ENCODE results near the gene PTPRT.

Gene PTPRT

DNA sequence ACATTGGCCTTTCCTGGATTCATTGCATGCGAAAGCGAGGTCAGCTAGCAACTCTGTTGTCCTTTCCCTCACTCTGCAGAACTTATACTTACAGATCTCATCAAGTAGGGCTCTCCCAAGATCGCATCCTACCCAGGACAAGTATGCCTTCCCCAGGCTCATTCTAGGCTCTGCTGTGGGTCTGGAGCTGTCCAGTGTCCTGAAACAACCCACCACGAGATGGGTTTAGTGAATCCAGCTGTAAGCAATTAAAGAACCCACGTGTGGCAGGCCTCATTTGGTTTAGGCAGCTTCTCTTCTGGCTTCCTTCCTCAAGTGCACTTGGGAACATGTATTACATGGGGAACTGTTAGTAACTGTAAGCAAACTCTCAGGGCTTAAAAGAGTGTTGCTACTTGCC, 1165.1 kb downstream of the PTPRT start:
- no peak overlapping the region for H3K27ac ChIP-seq
- no peak for TF ChIP-seq ZFX (IDR thresholded peaks at IDR 0.05; ENCODE audit: borderline replicate concordance)
- TF ChIP-seq, protein P1, sequence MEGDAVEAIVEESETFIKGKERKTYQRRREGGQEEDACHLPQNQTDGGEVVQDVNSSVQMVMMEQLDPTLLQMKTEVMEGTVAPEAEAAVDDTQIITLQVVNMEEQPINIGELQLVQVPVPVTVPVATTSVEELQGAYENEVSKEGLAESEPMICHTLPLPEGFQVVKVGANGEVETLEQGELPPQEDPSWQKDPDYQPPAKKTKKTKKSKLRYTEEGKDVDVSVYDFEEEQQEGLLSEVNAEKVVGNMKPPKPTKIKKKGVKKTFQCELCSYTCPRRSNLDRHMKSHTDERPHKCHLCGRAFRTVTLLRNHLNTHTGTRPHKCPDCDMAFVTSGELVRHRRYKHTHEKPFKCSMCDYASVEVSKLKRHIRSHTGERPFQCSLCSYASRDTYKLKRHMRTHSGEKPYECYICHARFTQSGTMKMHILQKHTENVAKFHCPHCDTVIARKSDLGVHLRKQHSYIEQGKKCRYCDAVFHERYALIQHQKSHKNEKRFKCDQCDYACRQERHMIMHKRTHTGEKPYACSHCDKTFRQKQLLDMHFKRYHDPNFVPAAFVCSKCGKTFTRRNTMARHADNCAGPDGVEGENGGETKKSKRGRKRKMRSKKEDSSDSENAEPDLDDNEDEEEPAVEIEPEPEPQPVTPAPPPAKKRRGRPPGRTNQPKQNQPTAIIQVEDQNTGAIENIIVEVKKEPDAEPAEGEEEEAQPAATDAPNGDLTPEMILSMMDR (IDR thresholded peaks at IDR 0.05): no peak

All from 22Rv1 (cell line).